Lower leg skin (tissue), 4 donors: ENCODE data around the gene AFTPH. TPM values are rescaled to one million over a fixed set of nuclear protein-coding genes. Genes with fewer than 3 reads are reported as not detected.

Experiments used
- DNase-seq, 2 donors: peaks; one replicate each; pipeline ENCODE4 v3.0.0-alpha.2; 2019; ENCODE audit warnings: low spot score in 2 of 2
- H3K4me3 ChIP-seq: fragments of 200-600 bp; sonication (generic); 2 replicates; pipeline ENCODE4 v1.5.1; 2017; ENCODE audit warnings: mild to moderate bottlenecking, low read depth; ENCODE audit not compliant: poor library complexity, severe bottlenecking
- POLR2A ChIP-seq, 2 donors: fragments of 450-650 bp; IDR thresholded peaks; one replicate each; pipeline ENCODE4 v1.6.1; 2016 to 2017; ENCODE audit warnings: antibody characterized with exemption in 2 of 2, mild to moderate bottlenecking in 1 of 2, moderate library complexity in 1 of 2
- WGBS, 2 donors: methylation state at CpG; one replicate each; pipeline ENCODE4 v1.1.5; 2018; 5-methylcytosine and 5-hydroxymethylcytosine counted together
- intact Hi-C: fragments of 100-400 bp; cut with DNase I; formaldehyde crosslinking; loops from one replicate; pipeline ENCODE4 v1.15.0; 2023; ENCODE audit warnings: low total_unique reads
- total RNA-seq, 4 donors: library from RNA; depleted of rRNA; stranded (reverse); fragments of >200 nt; gene quantifications; one replicate each; pipeline ENCODE4 v1.1.0, GENCODE V29; 2016
- TF ChIP-seq, protein P1 (sequence below), 3 donors: fragments of 450-650 bp; IDR thresholded peaks; one replicate each; pipeline ENCODE4 v1.5.1; 2016; ENCODE audit warnings: antibody characterized with exemption in 3 of 3, mild to moderate bottlenecking in 3 of 3, moderate library complexity in 2 of 3

AFTPH gene
- total RNA-seq, 4 donors from 2014 or later = 46.4 to 53.8 (median 49.6) TPM

DNA sequence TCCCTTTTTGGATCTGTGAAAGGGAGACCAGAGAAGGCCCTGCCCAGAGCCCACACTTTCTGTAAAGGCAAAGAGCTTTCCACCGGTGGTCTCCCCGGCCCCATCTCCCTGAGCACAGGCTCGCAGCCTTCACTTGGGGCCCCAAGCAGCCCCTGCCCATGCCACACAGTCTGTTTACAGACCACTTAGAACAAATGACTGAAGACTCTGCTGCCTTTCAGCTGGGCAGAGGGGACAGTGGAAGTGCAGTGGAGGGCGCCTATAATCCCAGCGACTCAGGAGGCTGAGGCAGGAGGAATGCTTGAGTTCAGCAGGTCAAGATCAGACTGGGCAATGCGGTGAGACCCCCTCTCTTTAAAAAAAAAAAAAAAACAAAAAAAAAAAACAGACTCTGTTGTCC is 100.7 kb downstream of the AFTPH start:
- 97 to 98% methylated on average over 6 of the region's 6 CpGs for WGBS, 2 donors
- intact Hi-C loops = no loop called here
- no peak overlapping the region for H3K4me3 ChIP-seq
- no peak for DNase-seq
- TF ChIP-seq POLR2A (IDR thresholded peaks at IDR 0.05) = no peak
- TF ChIP-seq, protein P1, sequence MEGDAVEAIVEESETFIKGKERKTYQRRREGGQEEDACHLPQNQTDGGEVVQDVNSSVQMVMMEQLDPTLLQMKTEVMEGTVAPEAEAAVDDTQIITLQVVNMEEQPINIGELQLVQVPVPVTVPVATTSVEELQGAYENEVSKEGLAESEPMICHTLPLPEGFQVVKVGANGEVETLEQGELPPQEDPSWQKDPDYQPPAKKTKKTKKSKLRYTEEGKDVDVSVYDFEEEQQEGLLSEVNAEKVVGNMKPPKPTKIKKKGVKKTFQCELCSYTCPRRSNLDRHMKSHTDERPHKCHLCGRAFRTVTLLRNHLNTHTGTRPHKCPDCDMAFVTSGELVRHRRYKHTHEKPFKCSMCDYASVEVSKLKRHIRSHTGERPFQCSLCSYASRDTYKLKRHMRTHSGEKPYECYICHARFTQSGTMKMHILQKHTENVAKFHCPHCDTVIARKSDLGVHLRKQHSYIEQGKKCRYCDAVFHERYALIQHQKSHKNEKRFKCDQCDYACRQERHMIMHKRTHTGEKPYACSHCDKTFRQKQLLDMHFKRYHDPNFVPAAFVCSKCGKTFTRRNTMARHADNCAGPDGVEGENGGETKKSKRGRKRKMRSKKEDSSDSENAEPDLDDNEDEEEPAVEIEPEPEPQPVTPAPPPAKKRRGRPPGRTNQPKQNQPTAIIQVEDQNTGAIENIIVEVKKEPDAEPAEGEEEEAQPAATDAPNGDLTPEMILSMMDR (IDR thresholded peaks at IDR 0.05) = no peak

DNA sequence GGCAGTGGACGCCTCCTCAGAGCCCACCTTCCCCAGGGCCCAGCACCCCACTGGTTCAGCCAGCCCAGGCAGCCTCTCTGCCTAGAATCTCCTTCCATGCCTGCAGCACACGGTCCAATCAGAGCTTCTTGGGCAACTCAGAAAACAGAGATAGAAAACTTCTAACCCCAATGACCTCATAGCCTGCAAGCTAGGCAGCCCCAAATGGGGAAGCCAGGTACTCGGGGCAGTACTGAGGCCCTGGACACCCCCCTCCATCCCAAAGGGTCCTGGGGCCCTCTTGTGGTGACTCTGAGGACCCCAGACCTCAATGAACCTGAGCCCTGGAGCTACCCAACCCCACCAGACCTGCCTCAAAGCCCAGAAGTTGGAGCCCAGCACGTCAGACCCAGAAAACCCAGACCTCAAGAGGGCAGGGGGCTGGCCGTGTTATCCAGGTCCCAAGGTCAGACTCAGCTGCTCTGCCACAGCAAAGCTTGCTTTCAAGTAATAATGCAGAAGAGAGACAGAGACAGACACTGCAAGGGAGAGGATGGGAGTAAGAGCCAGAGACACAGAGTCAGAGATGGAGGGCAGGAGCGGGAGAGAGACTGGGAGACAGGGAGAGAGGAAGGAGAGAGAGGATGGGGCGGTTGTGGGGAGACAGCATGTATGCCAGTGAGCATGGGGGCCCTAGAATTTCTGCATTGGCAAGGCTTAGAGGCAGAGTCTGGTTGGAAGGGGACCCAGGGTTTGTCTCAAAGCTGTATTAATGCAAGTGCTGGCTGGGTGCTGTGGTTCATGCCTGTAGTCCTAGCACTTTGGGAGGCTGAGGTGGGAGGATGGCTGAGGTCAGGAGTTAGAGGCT is 101.4 kb downstream of the AFTPH start:
- TF ChIP-seq POLR2A (IDR thresholded peaks at IDR 0.05) = no peak
- TF ChIP-seq, protein P1 (IDR thresholded peaks at IDR 0.05) = no peak
- DNase-seq = peak in 1 of 2 donors; percentile 82
- intact Hi-C loops = no loop called here
- no peak overlapping the region for H3K4me3 ChIP-seq
- 87 to 89% methylated on average over 6 to 7 of the region's 7 CpGs for WGBS, 2 donors

DNA sequence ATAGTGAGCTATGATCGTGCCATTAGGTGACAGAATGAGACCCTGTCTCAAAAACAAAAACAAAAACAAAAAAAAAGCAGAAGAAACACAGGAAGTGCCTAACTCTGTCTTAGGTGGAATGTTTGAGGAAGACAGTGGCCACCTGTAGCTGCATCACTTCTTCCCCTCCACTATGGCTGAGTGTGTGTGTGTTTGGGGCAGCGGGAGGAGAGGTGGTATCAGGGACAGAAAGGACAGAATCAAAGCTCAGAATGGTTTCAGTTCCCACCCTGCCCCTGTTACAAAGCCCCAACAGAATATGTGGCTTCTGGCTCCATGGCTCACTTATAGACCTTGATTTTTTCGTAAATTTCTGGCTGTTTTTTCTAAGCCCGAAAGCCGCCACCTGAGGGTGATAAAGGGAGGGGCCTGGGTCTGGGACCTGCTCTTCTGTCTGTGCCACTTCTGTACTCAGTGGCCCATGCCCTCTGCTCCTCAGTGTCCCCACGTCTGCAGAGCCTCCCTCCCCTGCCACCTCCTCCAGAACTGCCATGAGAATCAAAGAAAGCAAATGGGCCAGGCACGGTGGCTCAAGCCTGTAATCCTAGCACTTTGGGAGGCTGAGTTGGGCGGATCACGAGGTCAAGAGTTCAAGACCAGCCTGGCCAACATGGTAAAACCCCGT is 102.2 kb downstream of the AFTPH start:
- 89 to 90% methylated on average over 10 of the region's 10 CpGs for WGBS, 2 donors
- no peak for DNase-seq
- intact Hi-C loops = no loop called here

DNA sequence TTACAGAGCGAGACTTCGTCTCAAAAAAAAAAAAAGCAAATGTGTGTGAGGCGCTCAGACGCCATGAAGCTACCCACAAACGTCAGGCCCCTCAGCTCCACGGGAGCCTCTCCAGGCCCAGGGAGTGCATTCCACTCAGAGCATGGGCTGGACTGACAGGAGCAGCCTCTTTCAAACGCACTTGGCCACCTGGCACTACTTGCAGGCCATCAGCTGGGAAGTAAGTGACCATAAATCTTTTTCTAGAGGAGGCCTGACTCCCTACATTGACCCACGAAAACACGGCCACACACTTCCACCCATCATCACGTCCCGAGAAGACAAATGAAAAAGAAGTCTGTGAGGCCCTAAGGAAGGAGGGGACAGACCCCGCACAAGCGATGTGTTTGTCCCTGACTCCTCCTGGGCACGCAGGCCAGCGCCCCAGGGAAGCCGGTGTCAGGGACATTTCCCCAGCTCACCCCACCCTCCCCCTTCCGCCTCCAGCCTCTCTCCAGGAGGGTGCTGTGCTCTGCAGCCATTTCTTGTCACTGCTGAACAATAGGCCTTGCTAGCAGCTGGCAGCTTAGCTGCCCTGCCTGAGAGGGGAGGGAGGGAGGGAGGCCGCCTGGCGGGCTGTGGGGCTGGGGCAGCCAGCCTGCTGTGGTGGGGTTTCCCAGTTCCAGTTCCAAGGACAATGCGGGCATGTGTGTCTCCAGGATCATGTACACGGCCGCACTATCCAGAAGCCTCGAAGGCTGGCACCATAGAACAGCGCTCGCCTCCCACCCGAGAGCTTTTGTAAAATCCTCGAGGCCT is 103.0 kb downstream of the AFTPH start:
- 77 to 79% methylated on average over 27 of the region's 27 CpGs for WGBS, 2 donors
- H3K4me3 ChIP-seq = no peak overlapping the region
- intact Hi-C loops = no loop called here
- no peak for TF ChIP-seq POLR2A (IDR thresholded peaks at IDR 0.05)
- TF ChIP-seq, protein P1 (IDR thresholded peaks at IDR 0.05) = no peak
- DNase-seq = peak in 1 of 2 donors; percentile 81

More for the DNA sequence above, 102.2 kb downstream of the AFTPH start:
- TF ChIP-seq, protein P1 (IDR thresholded peaks at IDR 0.05) = no peak
- no peak for TF ChIP-seq POLR2A (IDR thresholded peaks at IDR 0.05)
- H3K4me3 ChIP-seq = no peak overlapping the region

DNA sequence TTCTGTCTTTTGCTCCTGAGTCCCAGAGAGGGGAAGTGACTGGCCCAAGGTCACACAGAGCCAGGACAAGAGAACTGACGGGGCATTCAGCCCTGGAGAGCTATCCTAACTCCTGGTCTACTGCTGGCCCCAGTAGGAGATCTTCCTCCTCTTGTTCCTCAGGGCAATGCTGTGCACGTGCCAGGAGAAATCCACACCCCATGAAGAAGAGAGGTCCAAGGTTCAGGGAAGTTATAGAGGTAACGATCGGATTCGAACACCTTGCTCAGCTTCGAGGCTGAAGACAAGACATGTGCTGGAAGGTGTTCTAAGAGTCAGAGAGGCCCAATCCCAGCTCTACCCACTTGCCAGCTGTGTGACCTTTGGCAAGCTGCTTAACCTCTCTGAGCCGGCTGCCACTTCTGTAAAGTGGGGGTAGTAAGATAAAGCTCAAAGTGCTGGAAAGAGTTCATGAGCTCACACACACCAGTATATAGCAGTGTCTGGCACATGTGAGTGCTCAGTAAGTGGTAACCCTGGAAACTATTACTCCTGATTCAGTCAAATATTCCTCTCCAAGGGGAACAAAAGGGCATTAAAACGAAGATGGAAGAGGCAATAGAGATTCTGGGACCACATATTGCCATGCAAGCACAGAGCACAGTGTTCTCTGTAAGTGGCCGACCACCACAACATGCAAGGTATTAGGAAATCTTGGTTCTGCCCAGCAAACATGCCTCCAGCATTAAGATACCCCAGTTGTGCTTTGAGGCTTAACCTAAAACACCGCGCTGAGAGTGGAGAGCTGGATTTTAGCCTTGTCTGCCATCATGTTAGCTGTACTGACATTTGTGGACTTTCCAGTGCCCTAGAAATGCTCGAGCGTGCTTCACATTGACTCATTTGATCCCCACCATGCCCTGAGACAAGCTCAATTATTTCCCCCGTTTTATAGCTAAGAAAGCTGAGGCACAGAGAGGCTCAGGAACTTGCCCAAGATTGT is 104.0 kb downstream of the AFTPH start:
- intact Hi-C loops = no loop called here
- no peak overlapping the region for H3K4me3 ChIP-seq
- TF ChIP-seq POLR2A (IDR thresholded peaks at IDR 0.05) = no peak
- TF ChIP-seq, protein P1 (IDR thresholded peaks at IDR 0.05) = no peak
- peak in 1 of 2 donors; percentile 61 for DNase-seq
- 79 to 86% methylated on average over 14 of the region's 14 CpGs for WGBS, 2 donors
